GM23338 (cell line): ENCODE results near the gene GPR3. TPM values are rescaled to one million over a fixed set of nuclear protein-coding genes. Genes with fewer than 3 reads are reported as not detected.

Source experiments
- ATAC-seq: fragments of 200-7000 bp; cut with Tn5 transposase; 3 replicates; pipeline ENCODE4 v1.9.1; 2020
- DNase-seq: peaks from one replicate; pipeline ENCODE4 v3.0.0-alpha.2; 2015; ENCODE audit warnings: low spot score
- H2AFZ ChIP-seq: fragments of 200-600 bp; sonication (generic); 2 replicates; pipeline ENCODE4 v1.8.0; 2016; ENCODE audit warnings: antibody characterized with exemption, mild to moderate bottlenecking, moderate library complexity
- H3F3A ChIP-seq: fragments of 200-600 bp; sonication (generic); replicated peaks from 2 replicates; pipeline ENCODE4 v1.8.0; 2017; ENCODE audit warnings: antibody characterized with exemption, mixed run types, low read depth
- H3K27ac ChIP-seq: fragments of 200-600 bp; sonication (generic); 2 replicates; pipeline ENCODE4 v1.6.1; 2016; ENCODE audit warnings: low read depth
- H3K27me3 ChIP-seq: fragments of 200-600 bp; sonication (generic); 2 replicates; pipeline ENCODE4 v1.8.0; 2016; ENCODE audit warnings: mild to moderate bottlenecking, mixed run types, moderate library complexity; ENCODE audit not compliant: insufficient read depth
- H3K36me3 ChIP-seq: fragments of 200-600 bp; sonication (generic); 2 replicates; pipeline ENCODE4 v1.8.0; 2016; ENCODE audit warnings: mild to moderate bottlenecking; ENCODE audit not compliant: insufficient read depth
- H3K4me1 ChIP-seq: fragments of 200-600 bp; sonication (generic); 2 replicates; pipeline ENCODE4 v1.8.0; 2016; ENCODE audit warnings: mild to moderate bottlenecking, moderate library complexity; ENCODE audit not compliant: insufficient read depth
- H3K4me2 ChIP-seq: fragments of 200-600 bp; sonication (generic); 2 replicates; pipeline ENCODE4 v1.7.1; 2017; ENCODE audit warnings: mixed run types
- H3K4me3 ChIP-seq: fragments of 200-600 bp; sonication (generic); 2 replicates; pipeline ENCODE4 v1.6.1; 2016; ENCODE audit warnings: mixed run types
- H3K79me2 ChIP-seq: fragments of 200-600 bp; sonication (generic); replicated peaks from 2 replicates; pipeline ENCODE4 v1.8.0; 2017; ENCODE audit warnings: mild to moderate bottlenecking; ENCODE audit not compliant: insufficient read depth
- H3K9me2 ChIP-seq: fragments of 200-600 bp; sonication (generic); 2 replicates; pipeline ENCODE4 v1.8.0; 2017; ENCODE audit not compliant: insufficient read depth
- H4K20me1 ChIP-seq: fragments of 200-600 bp; sonication (generic); replicated peaks from 2 replicates; pipeline ENCODE4 v1.8.0; 2017; ENCODE audit warnings: mild to moderate bottlenecking; ENCODE audit not compliant: insufficient read depth
- H3K27ac Mint-ChIP-seq: 2 replicates; pipeline ENCODE4 v1.8.0; 2020; ENCODE audit warnings: inconsistent platforms, mild to moderate bottlenecking, moderate library complexity, mixed read lengths
- H3K27me3 Mint-ChIP-seq: 3 replicates; pipeline ENCODE4 v1.8.0; 2022; ENCODE audit warnings: low read depth, mild to moderate bottlenecking, moderate library complexity, mixed read lengths, inconsistent platforms; ENCODE audit not compliant: insufficient read depth, poor library complexity
- H3K36me3 Mint-ChIP-seq: 3 replicates; pipeline ENCODE4 v1.8.0; 2021; ENCODE audit warnings: low read depth, mild to moderate bottlenecking, inconsistent platforms, moderate library complexity, mixed read lengths
- H3K4me1 Mint-ChIP-seq: 3 replicates; pipeline ENCODE4 v1.8.0; 2020; ENCODE audit warnings: mild to moderate bottlenecking, inconsistent platforms, mixed read lengths
- H3K4me3 Mint-ChIP-seq: 3 replicates; pipeline ENCODE4 v1.8.0; 2021; ENCODE audit warnings: moderate library complexity, mild to moderate bottlenecking, inconsistent platforms, mixed read lengths
- H3K9me3 Mint-ChIP-seq: 3 replicates; pipeline ENCODE4 v1.8.0; 2020; ENCODE audit warnings: moderate library complexity, mild to moderate bottlenecking, inconsistent platforms, mixed read lengths
- ETS1 ChIP-seq: IDR thresholded peaks from 2 replicates; pipeline ENCODE4 v1.6.1; 2016; ENCODE audit warnings: antibody characterized with exemption
- EZH2phosphoT487 ChIP-seq: fragments of 200-600 bp; sonication (generic); IDR thresholded peaks from one replicate; pipeline ENCODE4 v1.8.1; 2018; ENCODE audit warnings: antibody characterized with exemption; ENCODE audit not compliant: unreplicated experiment
- JUNB ChIP-seq: IDR thresholded peaks from one replicate; pipeline ENCODE4 v1.6.1; 2016; ENCODE audit warnings: antibody characterized with exemption; ENCODE audit not compliant: unreplicated experiment
- ZNF114 ChIP-seq: fragments of 250-450 bp; sonication (Bioruptor Pico); IDR thresholded peaks from 2 replicates; pipeline ENCODE4 v1.5.0; 2020; ENCODE audit warnings: mild to moderate bottlenecking, moderate library complexity
- ZNF462 ChIP-seq: fragments of 250-450 bp; sonication (Bioruptor Pico); IDR thresholded peaks from 2 replicates; pipeline ENCODE4 v1.5.0; 2020; ENCODE audit warnings: mild to moderate bottlenecking, moderate library complexity
- polyA plus RNA-seq: library from polyadenylated mRNA; unstranded; fragments of >200 nt; fragmentation: Nextera tagmentation; extraction: Ambion mirVana; gene quantifications from 2 replicates; pipeline ENCODE4 v1.2.1, GENCODE V29; 2016
- total RNA-seq: library from RNA; depleted of rRNA; stranded (reverse); fragments of >200 nt; shearing (Covaris generic); gene quantifications from 2 replicates; pipeline ENCODE4 v1.2.3, GENCODE V29; 2014

GPR3 gene
- total and polyA plus RNA-seq, 2 experiments from 2014 or later, result 5.9 to 9.1 TPM

GRCh38 chr1:27433706-27434105 is 41.3 kb downstream of the GPR3 start:
- Histone ChIP-seq H2AFZ (no peak overlapping the region), H3F3A (no peaks in the 10 kb centered on the region; the same call in 1 of the 2 replicates), H4K20me1 (no peaks in the 10 kb centered on the region; the same call in none of the 2 replicates), H3K9me2 (no peaks in the 10 kb centered on the region), H3K4me1 (peaks cover 50% of the 10 kb centered on the region), H3K4me3 (no peak overlapping the region), H3K27ac (no peak overlapping the region), H3K27me3 (no peaks in the 10 kb centered on the region), H3K79me2 (peaks cover 71% of the 10 kb centered on the region), H3K36me3 (no peaks in the 10 kb centered on the region), H3K4me2 (no peak overlapping the region)
- no peak for ATAC-seq
- Mint-ChIP-seq H3K9me3 (no peaks in the 10 kb centered on the region), H3K27me3 (no peaks in the 10 kb centered on the region), H3K4me1 (peaks cover 64% of the 10 kb centered on the region), H3K27ac (no peak overlapping the region), H3K36me3 (no peaks in the 10 kb centered on the region), H3K4me3 (no peak overlapping the region)
- TF ChIP-seq ETS1 (no peak), ZNF462 (CRISPR knock-in tag) (no peak), JUNB (no peak), ZNF114 (CRISPR knock-in tag) (no peak), EZH2phosphoT487 (no peak)
- no peak for DNase-seq
